GM23248 (cell line): ENCODE data around the gene NCK2. TPM values are rescaled to one million over a fixed set of nuclear protein-coding genes. Genes with fewer than 3 reads are reported as not detected.

Experiments used
- DNase-seq: peaks from one replicate; pipeline ENCODE4 v3.0.0-alpha.2; 2015
- H2AFZ ChIP-seq: fragments of 200-600 bp; sonication (generic); 2 replicates; pipeline ENCODE4 v1.6.1; 2016; ENCODE audit warnings: antibody characterized with exemption
- H3F3A ChIP-seq: fragments of 200-600 bp; sonication (generic); 2 replicates; pipeline ENCODE4 v1.6.1; 2016; ENCODE audit warnings: mild to moderate bottlenecking, antibody characterized with exemption, mixed run types; ENCODE audit not compliant: insufficient read depth
- H3K27ac ChIP-seq: fragments of 200-600 bp; sonication (generic); 2 replicates; pipeline ENCODE4 v1.5.1; 2016; ENCODE audit warnings: mild to moderate bottlenecking
- H3K27me3 ChIP-seq: fragments of 200-600 bp; sonication (generic); replicated peaks from 2 replicates; pipeline ENCODE4 v1.6.1; 2016; ENCODE audit warnings: mild to moderate bottlenecking; ENCODE audit not compliant: insufficient read depth
- H3K36me3 ChIP-seq: fragments of 200-600 bp; sonication (generic); 2 replicates; pipeline ENCODE4 v1.6.1; 2016; ENCODE audit warnings: low read depth, mild to moderate bottlenecking
- H3K4me1 ChIP-seq: fragments of 200-600 bp; sonication (generic); 2 replicates; pipeline ENCODE4 v1.6.1; 2016; ENCODE audit warnings: mild to moderate bottlenecking; ENCODE audit not compliant: insufficient read depth
- H3K4me2 ChIP-seq: fragments of 200-600 bp; sonication (generic); one replicate; pipeline ENCODE4 v1.6.1; 2016; ENCODE audit warnings: mild to moderate bottlenecking; ENCODE audit not compliant: unreplicated experiment
- H3K4me3 ChIP-seq: fragments of 200-600 bp; sonication (generic); 2 replicates; pipeline ENCODE4 v1.5.1; 2016; ENCODE audit warnings: mild to moderate bottlenecking
- H3K79me2 ChIP-seq: fragments of 200-600 bp; sonication (generic); 2 replicates; pipeline ENCODE4 v1.6.1; 2016; ENCODE audit warnings: mild to moderate bottlenecking; ENCODE audit not compliant: insufficient read depth
- H3K9ac ChIP-seq: fragments of 200-600 bp; sonication (generic); 2 replicates; pipeline ENCODE4 v1.6.1; 2016; ENCODE audit warnings: mild to moderate bottlenecking
- H3K9me2 ChIP-seq: fragments of 200-600 bp; sonication (generic); 2 replicates; pipeline ENCODE4 v1.6.1; 2016; ENCODE audit warnings: mixed run types, mild to moderate bottlenecking, moderate library complexity; ENCODE audit not compliant: insufficient read depth
- H3K9me3 ChIP-seq: fragments of 200-600 bp; sonication (generic); one replicate; pipeline ENCODE4 v1.6.1; 2017; ENCODE audit warnings: low read depth
- H4K20me1 ChIP-seq: fragments of 200-600 bp; sonication (generic); 2 replicates; pipeline ENCODE4 v1.6.0; 2016; ENCODE audit not compliant: insufficient read depth
- EZH2 ChIP-seq: fragments of 200-600 bp; sonication (generic); IDR thresholded peaks from 2 replicates; pipeline ENCODE4 v1.6.1; 2018; ENCODE audit warnings: antibody characterized with exemption, mild to moderate bottlenecking; ENCODE audit not compliant: insufficient read depth, poor library complexity, severe bottlenecking
- EZH2phosphoT487 ChIP-seq: fragments of 200-600 bp; sonication (generic); IDR thresholded peaks from 2 replicates; pipeline ENCODE4 v1.6.1; 2018; ENCODE audit warnings: antibody characterized with exemption, moderate library complexity, mild to moderate bottlenecking, low read depth; ENCODE audit not compliant: insufficient read depth
- WGBS, 2 experiments: methylation state at CpG; one replicate each; pipeline ENCODE4 v1.1.6; 2015 to 2017; ENCODE audit warnings: low lambda C conversion rate in 2 of 2, low coverage in 1 of 2; ENCODE audit errors: missing lambda C conversion rate in 2 of 2; 5-methylcytosine and 5-hydroxymethylcytosine counted together
- in situ Hi-C: fragments of 300-500 bp; cut with MboI; formaldehyde crosslinking; loops from 2 replicates; pipeline ENCODE4 v1.15.0; 2020
- polyA plus RNA-seq: library from polyadenylated mRNA; unstranded; fragments of >200 nt; fragmentation: Nextera tagmentation; extraction: Ambion mirVana; gene quantifications from 2 replicates; pipeline ENCODE4 v1.2.1, GENCODE V29; 2016
- total RNA-seq: library from RNA; depleted of rRNA; stranded (reverse); fragments of >200 nt; shearing (Covaris generic); gene quantifications from 2 replicates; pipeline ENCODE4 v1.2.3, GENCODE V29; 2014

NCK2 gene
- total and polyA plus RNA-seq, 2 experiments from 2014 or later = 5.1 to 25.2 TPM

- Histone ChIP-seq H2AFZ (no peak overlapping the region), H3K9ac (no peak overlapping the region), H3K27ac (no peak overlapping the region), H3K9me3 (no peaks in the 10 kb centered on the region), H3K9me2 (no peaks in the 10 kb centered on the region), H3K79me2 (peaks cover 89% of the 10 kb centered on the region), H3K4me1 (no peaks in the 10 kb centered on the region), H3K36me3 (no peaks in the 10 kb centered on the region), H3K4me3 (no peak overlapping the region), H3K4me2 (no peak overlapping the region), H3F3A (no peaks in the 10 kb centered on the region), H3K27me3 (no peaks in the 10 kb centered on the region), H4K20me1 (peaks cover 4% of the 10 kb centered on the region; the same call in 1 of the 2 replicates)
- in situ Hi-C loops = no loop called here
- WGBS, 2 experiments = 61 to 70% methylated on average over 5 to 6 of the region's 6 CpGs
- no peak for TF ChIP-seq EZH2
- no peak for TF ChIP-seq EZH2phosphoT487
- no peak for DNase-seq
These were observed 33.4 kb downstream of the NCK2 start for GRCh38 chr2:105778080-105778607.

GRCh38 chr2:105779394-105779793, 34.7 kb downstream of the NCK2 start:
- Histone ChIP-seq H3K4me1 (no peaks in the 10 kb centered on the region), H3K27me3 (no peaks in the 10 kb centered on the region), H3K79me2 (peaks cover 84% of the 10 kb centered on the region), H2AFZ (no peak overlapping the region), H3K9ac (no peak overlapping the region), H3K4me2 (no peak overlapping the region), H3K27ac (no peak overlapping the region), H3K4me3 (no peak overlapping the region), H4K20me1 (peaks cover 4% of the 10 kb centered on the region; the same call in 1 of the 2 replicates), H3K9me3 (no peaks in the 10 kb centered on the region), H3K9me2 (no peaks in the 10 kb centered on the region), H3F3A (no peaks in the 10 kb centered on the region), H3K36me3 (no peaks in the 10 kb centered on the region)
- 85 to 88% methylated on average over 5 of the region's 5 CpGs for WGBS, 2 experiments
- in situ Hi-C loops = no loop called here
- DNase-seq = no peak
- TF ChIP-seq EZH2 (no peak), EZH2phosphoT487 (no peak)

GRCh38 chr2:105780606-105781005, 35.9 kb downstream of the NCK2 start:
- H3K4me3 ChIP-seq = no peak overlapping the region
- H3K9me2 ChIP-seq = no peaks in the 10 kb centered on the region
- no peaks in the 10 kb centered on the region for H3F3A ChIP-seq
- no peak for DNase-seq
- no peak overlapping the region for H2AFZ ChIP-seq
- no peaks in the 10 kb centered on the region for H3K27me3 ChIP-seq
- H3K9me3 ChIP-seq = no peaks in the 10 kb centered on the region
- in situ Hi-C loops = no loop called here
- H3K9ac ChIP-seq = no peak overlapping the region
- no peaks in the 10 kb centered on the region for H3K36me3 ChIP-seq
- no peaks in the 10 kb centered on the region for H3K4me1 ChIP-seq
- 90 to 94% methylated on average over 5 of the region's 5 CpGs for WGBS, 2 experiments
- H3K79me2 ChIP-seq = peaks cover 86% of the 10 kb centered on the region
- no peak overlapping the region for H3K27ac ChIP-seq
- no peak overlapping the region for H3K4me2 ChIP-seq
- H4K20me1 ChIP-seq = peaks cover 4% of the 10 kb centered on the region; the same call in 1 of the 2 replicates
- no peak for TF ChIP-seq EZH2phosphoT487

- Histone ChIP-seq H3K27me3 (no peaks in the 10 kb centered on the region), H3K9me3 (no peaks in the 10 kb centered on the region), H3K27ac (no peak overlapping the region), H3K4me3 (no peak overlapping the region), H2AFZ (no peak overlapping the region), H4K20me1 (peaks cover 4% of the 10 kb centered on the region; the same call in 1 of the 2 replicates), H3K4me2 (no peak overlapping the region), H3K4me1 (no peaks in the 10 kb centered on the region), H3K36me3 (no peaks in the 10 kb centered on the region), H3F3A (no peaks in the 10 kb centered on the region), H3K9me2 (no peaks in the 10 kb centered on the region), H3K9ac (no peak overlapping the region), H3K79me2 (peaks cover 84% of the 10 kb centered on the region)
- no peak for DNase-seq
- in situ Hi-C loops = no loop called here
- WGBS, 2 experiments = 78 to 80% methylated on average over 10 of the region's 10 CpGs
- TF ChIP-seq EZH2 (no peak), EZH2phosphoT487 (no peak)
These were observed 36.7 kb downstream of the NCK2 start for GRCh38 chr2:105781274-105781978.
